ENCODE measurements around the gene KRTAP20-1. TPM values are rescaled to one million over a fixed set of nuclear protein-coding genes. Genes with fewer than 3 reads are reported as not detected.

Gene KRTAP20-1
- total RNA-seq, result not detected

GRCh38 chr21:30616125-30616524 is at the start of gene KRTAP20-1:
KRTAP20-1 (plus strand) TSS chr21:30616425; CDS start chr21:30616455, 30 bp downstream.
- no peaks in the 10 kb centered on the region for H3K9me3 ChIP-seq
- no peak for TF ChIP-seq CTCF (IDR thresholded peaks at IDR 0.05)
- intact Hi-C loops (cut with DNase I), result no loop called here

GRCh38 chr21:30567617-30568016 is 48.6 kb upstream of the KRTAP20-1 start:
- intact Hi-C loops (cut with DNase I), result no loop called here

More at GRCh38 chr21:30616125-30616524, at the start of gene KRTAP20-1:
- Histone ChIP-seq H3K4me3 (no peak within 1 kb of the TSS), H3K27me3 (no peaks in the 10 kb centered on the region), H3K36me3 (no peaks in the 10 kb centered on the region), H3K4me1 (no peaks in the 10 kb centered on the region), H3K27ac (no peak within 1 kb of the TSS)
- DNase-seq (ENCODE audit: low spot score in 2 of 2), result no peak

GRCh38 chr21:30577766-30578165 is 38.5 kb upstream of the KRTAP20-1 start:
- Histone ChIP-seq H3K9me3 (no peaks in the 10 kb centered on the region), H3K27me3 (no peaks in the 10 kb centered on the region), H3K36me3 (no peaks in the 10 kb centered on the region), H3K4me1 (no peaks in the 10 kb centered on the region), H3K4me3 (no peak overlapping the region), H3K27ac (no peak overlapping the region)
- no peak for DNase-seq (ENCODE audit: low spot score in 2 of 2)
- no peak for TF ChIP-seq CTCF (IDR thresholded peaks at IDR 0.05)
- intact Hi-C loops (cut with DNase I), result no loop called here

More at GRCh38 chr21:30567617-30568016, 48.6 kb upstream of the KRTAP20-1 start:
- no peak for TF ChIP-seq CTCF (IDR thresholded peaks at IDR 0.05)
- Histone ChIP-seq H3K27me3 (no peaks in the 10 kb centered on the region), H3K27ac (no peak overlapping the region), H3K4me3 (no peak overlapping the region), H3K9me3 (no peaks in the 10 kb centered on the region), H3K4me1 (no peaks in the 10 kb centered on the region), H3K36me3 (no peaks in the 10 kb centered on the region)
- DNase-seq (ENCODE audit: low spot score in 2 of 2), result no peak

- Histone ChIP-seq H3K4me1 (no peaks in the 10 kb centered on the region), H3K27ac (no peak overlapping the region), H3K36me3 (no peaks in the 10 kb centered on the region), H3K9me3 (no peaks in the 10 kb centered on the region), H3K4me3 (no peak overlapping the region), H3K27me3 (no peaks in the 10 kb centered on the region)
- no peak for TF ChIP-seq CTCF (IDR thresholded peaks at IDR 0.05)
- intact Hi-C loops (cut with DNase I), result no loop called here
- no peak for DNase-seq (ENCODE audit: low spot score in 2 of 2)
Measured at GRCh38 chr21:30579346-30579745, 36.9 kb upstream of the KRTAP20-1 start.

- no peak overlapping the region for H3K27ac ChIP-seq
- intact Hi-C loops (cut with DNase I), result no loop called here
- no peaks in the 10 kb centered on the region for H3K27me3 ChIP-seq
- no peaks in the 10 kb centered on the region for H3K9me3 ChIP-seq
- no peak for TF ChIP-seq CTCF (IDR thresholded peaks at IDR 0.05)
- no peak for DNase-seq (ENCODE audit: low spot score in 2 of 2)
- H3K4me1 ChIP-seq, result no peaks in the 10 kb centered on the region
- H3K36me3 ChIP-seq, result no peaks in the 10 kb centered on the region
- no peak overlapping the region for H3K4me3 ChIP-seq
Measured at GRCh38 chr21:30580132-30580531, 36.1 kb upstream of the KRTAP20-1 start.

GRCh38 chr21:30582870-30583269 is 33.4 kb upstream of the KRTAP20-1 start:
- intact Hi-C loops (cut with DNase I), result no loop called here
- H3K27me3 ChIP-seq, result no peaks in the 10 kb centered on the region
- no peaks in the 10 kb centered on the region for H3K36me3 ChIP-seq
- H3K4me3 ChIP-seq, result no peak overlapping the region
- TF ChIP-seq CTCF (IDR thresholded peaks at IDR 0.05), result no peak
- no peak for DNase-seq (ENCODE audit: low spot score in 2 of 2)
- no peaks in the 10 kb centered on the region for H3K9me3 ChIP-seq
- no peaks in the 10 kb centered on the region for H3K4me1 ChIP-seq
- no peak overlapping the region for H3K27ac ChIP-seq
